HCT116 (cell line): ENCODE measurements around the gene MED31.

Source experiments
- CBX3 ChIP-seq: IDR thresholded peaks from 2 replicates; pipeline ENCODE4 v1.6.1; 2012; ENCODE audit warnings: low read depth
- CEBPB ChIP-seq: IDR thresholded peaks from 2 replicates; pipeline ENCODE4 v1.6.1; 2012; ENCODE audit warnings: low read depth
- CTCF ChIP-seq, 3 experiments: fragments of 200-600 bp in 1 of 3; sonication (generic) in 1 of 3; IDR thresholded peaks in 2 of 3; conservative IDR thresholded peaks in 1 of 3; 2 replicates each; pipeline ENCODE4 v1.5.1; 2012 to 2017; ENCODE audit warnings: low read depth in 2 of 3, low read length in 2 of 3, antibody characterized with exemption in 1 of 3, borderline replicate concordance in 1 of 3, control low read depth in 1 of 3, mild to moderate bottlenecking in 1 of 3, mixed read lengths in 1 of 3, mixed run types in 1 of 3, moderate library complexity in 1 of 3; ENCODE audit not compliant: insufficient read depth in 1 of 3
- EZH2 ChIP-seq: fragments of 200-600 bp; sonication (generic); IDR thresholded peaks from 2 replicates; pipeline ENCODE4 v1.6.1; 2017; ENCODE audit warnings: antibody characterized with exemption, mixed run types
- POLR2A ChIP-seq: IDR thresholded peaks from 2 replicates; pipeline ENCODE4 v1.7.0; 2011; ENCODE audit warnings: borderline replicate concordance; ENCODE audit not compliant: insufficient read depth, insufficient read length; ENCODE audit errors: extremely low read depth
- REST ChIP-seq: IDR thresholded peaks from 2 replicates; pipeline ENCODE4 v1.6.1; 2012; ENCODE audit warnings: low read depth
- SP1 ChIP-seq: IDR thresholded peaks from 2 replicates; pipeline ENCODE4 v1.6.1; 2012; ENCODE audit warnings: low read depth

- TF ChIP-seq CBX3 = no peak
- TF ChIP-seq EZH2 = no peak
- TF ChIP-seq CTCF (IDR thresholded peaks at IDR 0.05 in 2 of 3, conservative IDR thresholded peaks at IDR 0.05 in 1 of 3; ENCODE audit: borderline replicate concordance in 1 of 3, insufficient read depth in 1 of 3, low read depth in 2 of 3, low read length in 2 of 3) = no peak
- no peak for TF ChIP-seq CEBPB
- no peak for TF ChIP-seq SP1
- no peak for TF ChIP-seq POLR2A
- TF ChIP-seq REST = no peak
Measured at GRCh38 chr17:6660805-6661463, 9.5 kb upstream of the MED31 start.
